ENCODE data around the gene CACNA1F.

Gene CACNA1F

GRCh38 chrX:49197543-49198087 lies 35.5 kb downstream of the CACNA1F start:
- no peak for TF ChIP-seq ZNF70 (CRISPR knock-in tag; IDR thresholded peaks at IDR 0.05)
- no peak for TF ChIP-seq OSR1 (CRISPR knock-in tag; IDR thresholded peaks at IDR 0.05)
- no peak for TF ChIP-seq ZNF8 (CRISPR knock-in tag; IDR thresholded peaks at IDR 0.05)
- no peak for TF ChIP-seq TCF4 (CRISPR knock-in tag; IDR thresholded peaks at IDR 0.05; ENCODE audit: borderline replicate concordance)
- no peak for TF ChIP-seq ZC3H10 (CRISPR knock-in tag; IDR thresholded peaks at IDR 0.05)
- TF ChIP-seq, protein P1, sequence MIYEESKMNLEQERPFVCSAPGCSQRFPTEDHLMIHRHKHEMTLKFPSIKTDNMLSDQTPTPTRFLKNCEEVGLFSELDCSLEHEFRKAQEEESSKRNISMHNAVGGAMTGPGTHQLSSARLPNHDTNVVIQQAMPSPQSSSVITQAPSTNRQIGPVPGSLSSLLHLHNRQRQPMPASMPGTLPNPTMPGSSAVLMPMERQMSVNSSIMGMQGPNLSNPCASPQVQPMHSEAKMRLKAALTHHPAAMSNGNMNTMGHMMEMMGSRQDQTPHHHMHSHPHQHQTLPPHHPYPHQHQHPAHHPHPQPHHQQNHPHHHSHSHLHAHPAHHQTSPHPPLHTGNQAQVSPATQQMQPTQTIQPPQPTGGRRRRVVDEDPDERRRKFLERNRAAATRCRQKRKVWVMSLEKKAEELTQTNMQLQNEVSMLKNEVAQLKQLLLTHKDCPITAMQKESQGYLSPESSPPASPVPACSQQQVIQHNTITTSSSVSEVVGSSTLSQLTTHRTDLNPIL (CRISPR knock-in tag; IDR thresholded peaks at IDR 0.05; ENCODE audit: low read depth) = no peak
- no peak for TF ChIP-seq SNAI2 (CRISPR knock-in tag; IDR thresholded peaks at IDR 0.05)
- no peak for ATAC-seq

DNA sequence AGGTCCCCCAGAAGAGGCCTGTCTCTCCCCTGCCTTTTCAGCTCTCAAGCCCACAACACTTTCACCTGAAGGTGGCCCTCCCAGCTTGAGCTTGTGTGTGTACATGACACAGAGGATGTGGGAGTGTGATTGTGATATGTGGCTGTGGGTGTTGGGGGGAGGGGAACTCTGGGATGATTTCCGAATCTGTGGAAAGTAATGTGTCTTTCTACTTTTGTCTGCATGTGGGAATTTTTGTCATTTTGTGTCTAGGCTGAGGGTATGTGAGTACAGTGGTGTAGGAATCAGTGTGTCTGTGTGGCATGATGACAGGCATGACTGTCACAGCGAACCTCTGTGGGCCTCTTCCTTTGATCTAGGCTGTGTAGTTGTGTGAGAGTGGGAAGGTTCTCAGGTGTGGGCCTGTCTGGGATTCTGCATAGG lies 39.6 kb downstream of the CACNA1F start:
- TF ChIP-seq BACH2 (CRISPR knock-in tag; IDR thresholded peaks at IDR 0.05; ENCODE audit: borderline replicate concordance) = no peak
- TF ChIP-seq RARB (CRISPR knock-in tag; IDR thresholded peaks at IDR 0.05) = no peak
- TF ChIP-seq ZFP30 (CRISPR knock-in tag; IDR thresholded peaks at IDR 0.05) = no peak
- TF ChIP-seq ZNF70 (CRISPR knock-in tag; IDR thresholded peaks at IDR 0.05) = no peak
- TF ChIP-seq ESRRG (CRISPR knock-in tag; IDR thresholded peaks at IDR 0.05) = no peak
- no peak for ATAC-seq

DNA sequence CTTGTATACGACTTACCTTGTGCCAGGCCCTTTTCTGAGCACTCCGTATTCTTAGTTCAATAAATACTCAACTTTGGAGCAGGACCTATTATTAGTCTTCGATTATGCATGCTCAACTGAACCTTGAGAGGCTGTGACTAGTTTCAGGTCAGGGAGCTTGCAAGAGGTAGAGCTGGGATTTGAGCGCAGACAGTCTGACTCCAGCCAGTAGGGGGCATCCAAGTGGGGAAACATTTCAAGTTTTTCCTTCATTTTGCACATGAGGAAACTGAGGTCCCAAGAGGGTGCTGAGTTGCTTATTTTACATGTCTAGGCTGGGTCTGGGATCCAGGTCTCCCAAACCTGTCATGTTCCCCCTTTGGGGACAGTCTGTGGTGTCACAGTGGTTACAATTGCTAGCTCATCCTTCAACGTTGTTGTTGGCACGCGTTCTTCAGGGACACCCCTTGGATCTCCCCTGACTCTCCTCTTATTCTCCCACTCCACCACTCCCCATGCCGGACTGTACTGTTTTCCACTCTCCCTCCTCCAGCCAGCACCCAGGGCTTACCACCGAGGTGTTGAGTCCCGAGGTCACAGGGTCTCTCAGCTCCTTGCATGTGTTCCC lies 40.3 kb downstream of the CACNA1F start:
- TF ChIP-seq, protein P2, sequence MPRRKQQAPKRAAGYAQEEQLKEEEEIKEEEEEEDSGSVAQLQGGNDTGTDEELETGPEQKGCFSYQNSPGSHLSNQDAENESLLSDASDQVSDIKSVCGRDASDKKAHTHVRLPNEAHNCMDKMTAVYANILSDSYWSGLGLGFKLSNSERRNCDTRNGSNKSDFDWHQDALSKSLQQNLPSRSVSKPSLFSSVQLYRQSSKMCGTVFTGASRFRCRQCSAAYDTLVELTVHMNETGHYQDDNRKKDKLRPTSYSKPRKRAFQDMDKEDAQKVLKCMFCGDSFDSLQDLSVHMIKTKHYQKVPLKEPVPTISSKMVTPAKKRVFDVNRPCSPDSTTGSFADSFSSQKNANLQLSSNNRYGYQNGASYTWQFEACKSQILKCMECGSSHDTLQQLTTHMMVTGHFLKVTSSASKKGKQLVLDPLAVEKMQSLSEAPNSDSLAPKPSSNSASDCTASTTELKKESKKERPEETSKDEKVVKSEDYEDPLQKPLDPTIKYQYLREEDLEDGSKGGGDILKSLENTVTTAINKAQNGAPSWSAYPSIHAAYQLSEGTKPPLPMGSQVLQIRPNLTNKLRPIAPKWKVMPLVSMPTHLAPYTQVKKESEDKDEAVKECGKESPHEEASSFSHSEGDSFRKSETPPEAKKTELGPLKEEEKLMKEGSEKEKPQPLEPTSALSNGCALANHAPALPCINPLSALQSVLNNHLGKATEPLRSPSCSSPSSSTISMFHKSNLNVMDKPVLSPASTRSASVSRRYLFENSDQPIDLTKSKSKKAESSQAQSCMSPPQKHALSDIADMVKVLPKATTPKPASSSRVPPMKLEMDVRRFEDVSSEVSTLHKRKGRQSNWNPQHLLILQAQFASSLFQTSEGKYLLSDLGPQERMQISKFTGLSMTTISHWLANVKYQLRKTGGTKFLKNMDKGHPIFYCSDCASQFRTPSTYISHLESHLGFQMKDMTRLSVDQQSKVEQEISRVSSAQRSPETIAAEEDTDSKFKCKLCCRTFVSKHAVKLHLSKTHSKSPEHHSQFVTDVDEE (CRISPR knock-in tag; IDR thresholded peaks at IDR 0.05) = no peak
- TF ChIP-seq GLIS3 (CRISPR knock-in tag; IDR thresholded peaks at IDR 0.05) = no peak
- TF ChIP-seq PPARA (CRISPR knock-in tag; IDR thresholded peaks at IDR 0.05; ENCODE audit: borderline replicate concordance) = no peak
- TF ChIP-seq PATZ1 (CRISPR knock-in tag; IDR thresholded peaks at IDR 0.05; ENCODE audit: borderline replicate concordance) = no peak
- no peak for TF ChIP-seq ESRRG (CRISPR knock-in tag; IDR thresholded peaks at IDR 0.05)
- no peak for TF ChIP-seq ZFP3 (CRISPR knock-in tag; IDR thresholded peaks at IDR 0.05)
- TF ChIP-seq, protein P3, sequence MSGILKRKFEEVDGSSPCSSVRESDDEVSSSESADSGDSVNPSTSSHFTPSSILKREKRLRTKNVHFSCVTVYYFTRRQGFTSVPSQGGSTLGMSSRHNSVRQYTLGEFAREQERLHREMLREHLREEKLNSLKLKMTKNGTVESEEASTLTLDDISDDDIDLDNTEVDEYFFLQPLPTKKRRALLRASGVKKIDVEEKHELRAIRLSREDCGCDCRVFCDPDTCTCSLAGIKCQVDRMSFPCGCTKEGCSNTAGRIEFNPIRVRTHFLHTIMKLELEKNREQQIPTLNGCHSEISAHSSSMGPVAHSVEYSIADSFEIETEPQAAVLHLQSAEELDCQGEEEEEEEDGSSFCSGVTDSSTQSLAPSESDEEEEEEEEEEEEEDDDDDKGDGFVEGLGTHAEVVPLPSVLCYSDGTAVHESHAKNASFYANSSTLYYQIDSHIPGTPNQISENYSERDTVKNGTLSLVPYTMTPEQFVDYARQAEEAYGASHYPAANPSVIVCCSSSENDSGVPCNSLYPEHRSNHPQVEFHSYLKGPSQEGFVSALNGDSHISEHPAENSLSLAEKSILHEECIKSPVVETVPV (CRISPR knock-in tag; IDR thresholded peaks at IDR 0.05) = no peak
- TF ChIP-seq ARNTL (CRISPR knock-in tag; IDR thresholded peaks at IDR 0.05; ENCODE audit: borderline replicate concordance, low read depth) = no peak
- no peak for TF ChIP-seq RARB (CRISPR knock-in tag; IDR thresholded peaks at IDR 0.05)
- TF ChIP-seq ZNF70 (CRISPR knock-in tag; IDR thresholded peaks at IDR 0.05) = no peak
- TF ChIP-seq ZFP30 (CRISPR knock-in tag; IDR thresholded peaks at IDR 0.05) = no peak
- TF ChIP-seq BACH2 (CRISPR knock-in tag; IDR thresholded peaks at IDR 0.05; ENCODE audit: borderline replicate concordance) = no peak
- no peak for TF ChIP-seq TCF4 (CRISPR knock-in tag; IDR thresholded peaks at IDR 0.05; ENCODE audit: borderline replicate concordance)
- no peak for TF ChIP-seq POU6F1 (CRISPR knock-in tag; IDR thresholded peaks at IDR 0.05; ENCODE audit: borderline replicate concordance, low read depth)
- TF ChIP-seq ZNF8 (CRISPR knock-in tag; IDR thresholded peaks at IDR 0.05) = no peak
- TF ChIP-seq SNAI2 (CRISPR knock-in tag; IDR thresholded peaks at IDR 0.05) = no peak
- TF ChIP-seq TOX (CRISPR knock-in tag; IDR thresholded peaks at IDR 0.05; ENCODE audit: borderline replicate concordance) = no peak
- no peak for TF ChIP-seq ZNF565 (CRISPR knock-in tag; conservative IDR thresholded peaks at IDR 0.05; ENCODE audit: low read depth)
- TF ChIP-seq, protein P1 (CRISPR knock-in tag; IDR thresholded peaks at IDR 0.05; ENCODE audit: low read depth) = no peak
- no peak for TF ChIP-seq ISL1 (CRISPR knock-in tag; IDR thresholded peaks at IDR 0.05)
- ATAC-seq = no peak

Data from SK-N-SH treated with all-trans-retinoic acid at 6 μM for 48 hours (cell line).